Stimulated activated CD4-positive, alpha-beta T cell treated with anti-CD3 and anti-CD28 coated beads, Interleukin-4, amount 100 ng/mL, for 4 hours (primary cell): ENCODE data around the gene SEPTIN1.

Experiments used
- DNase-seq, 2 experiments: peaks; one replicate each; pipeline ENCODE4 v3.0.0-alpha.2; 2020

Gene SEPTIN1

DNA sequence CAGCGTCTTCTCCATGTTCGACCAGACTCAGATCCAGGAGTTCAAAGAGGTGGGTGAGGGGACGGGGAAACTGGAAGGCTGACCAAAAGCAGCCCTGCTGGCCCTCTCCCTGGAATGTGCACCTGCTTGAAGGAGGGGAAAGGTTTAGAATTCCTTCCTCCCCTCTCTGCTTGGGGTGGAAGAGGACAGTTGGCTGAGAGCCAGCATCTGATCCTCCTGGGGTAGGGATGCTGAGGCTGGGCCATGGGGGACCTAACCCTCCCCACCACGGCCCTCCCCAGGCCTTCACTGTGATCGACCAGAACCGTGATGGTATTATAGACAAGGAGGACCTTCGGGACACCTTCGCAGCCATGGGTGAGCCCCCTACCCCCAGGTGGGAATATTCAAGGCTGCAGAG lies 6.5 kb downstream of the SEPTIN1 start:
- no peak for DNase-seq

DNA sequence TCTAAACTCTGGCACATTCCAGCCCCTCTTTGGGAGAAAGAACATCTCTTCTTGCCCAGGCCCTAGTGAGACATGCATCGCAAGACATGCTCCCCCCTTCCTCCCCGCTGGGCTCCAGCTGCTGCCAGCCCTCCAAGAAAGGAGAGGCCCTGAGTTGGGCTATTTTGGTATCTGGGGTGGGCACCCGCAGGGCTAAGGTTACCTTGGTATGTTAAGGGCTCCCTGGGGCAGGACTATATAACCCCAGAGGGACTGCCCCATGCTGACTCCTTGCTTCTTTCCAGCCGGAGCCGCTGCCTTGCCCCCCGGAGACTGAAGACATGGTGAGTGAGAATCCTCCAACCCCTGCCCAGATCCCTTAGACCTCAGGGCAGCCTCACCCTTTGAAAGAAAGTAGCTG lies 7.8 kb downstream of the SEPTIN1 start, which contains the start of gene MYL11:
TSS of gene MYL11 (plus strand) at position 265 of the 400 bp plus-strand sequence. CDS start at position 321, 56 bp downstream.
- no peak for DNase-seq

- no peak for DNase-seq
Observed at GRCh38 chr16:30372725-30373124, 9.6 kb downstream of the SEPTIN1 start.

DNA sequence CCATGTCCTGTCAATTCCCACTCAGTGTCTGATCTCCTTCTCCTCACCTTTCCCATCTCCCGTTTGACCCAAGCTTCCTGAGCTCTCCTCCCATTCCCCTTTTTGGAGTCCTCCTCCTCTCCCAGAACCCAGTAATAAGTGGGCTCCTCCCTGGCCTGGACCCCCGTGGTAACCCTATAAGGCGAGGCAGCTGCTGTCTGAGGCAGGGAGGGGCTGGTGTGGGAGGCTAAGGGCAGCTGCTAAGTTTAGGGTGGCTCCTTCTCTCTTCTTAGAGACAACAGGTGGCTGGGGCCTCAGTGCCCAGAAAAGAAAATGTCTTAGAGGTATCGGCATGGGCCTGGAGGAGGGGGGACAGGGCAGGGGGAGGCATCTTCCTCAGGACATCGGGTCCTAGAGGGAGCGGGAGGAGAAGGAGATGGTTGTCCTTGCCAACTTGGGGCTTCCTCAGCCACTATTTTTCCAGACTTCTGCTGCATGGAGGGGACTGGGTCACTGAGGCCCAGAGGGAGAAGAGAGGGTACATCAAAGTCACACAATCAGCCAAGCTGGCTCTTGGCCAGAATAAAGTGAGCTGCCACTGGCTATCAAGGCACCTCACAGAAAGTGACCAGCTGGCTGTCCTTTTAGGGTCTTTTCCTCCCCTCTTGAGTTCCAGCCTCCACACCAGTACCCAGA lies 10.2 kb downstream of the SEPTIN1 start:
- DNase-seq: no peak

DNA sequence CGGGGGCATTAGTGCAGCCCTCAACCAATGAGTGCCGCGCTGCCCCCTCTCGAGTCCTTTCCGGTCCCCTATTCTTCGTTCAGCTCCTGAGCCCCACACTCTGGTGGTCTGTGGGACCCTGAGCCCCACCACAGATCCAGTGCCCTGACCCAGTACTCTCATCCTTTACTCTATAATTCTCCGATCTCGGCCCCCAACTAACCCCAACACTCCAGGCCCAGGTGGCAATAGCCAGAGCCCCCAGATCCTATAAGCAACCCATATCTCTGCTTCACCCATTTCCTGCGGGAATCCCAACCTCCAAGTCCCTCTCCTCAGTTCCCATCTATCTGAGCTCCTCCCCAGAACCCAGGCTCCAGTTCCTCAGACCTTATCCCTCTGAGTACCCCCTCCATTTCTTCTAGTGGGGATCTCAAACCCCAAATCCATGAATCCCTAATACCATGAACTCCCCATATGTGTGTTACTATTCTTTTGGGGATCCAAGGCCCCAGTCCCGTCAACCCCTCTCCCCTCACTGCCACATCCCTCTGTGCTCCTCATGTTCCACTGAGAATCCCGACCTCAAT lies 11.0 kb downstream of the SEPTIN1 start:
- no peak for DNase-seq

- peak; percentile 93 to 99 for DNase-seq
Observed at GRCh38 chr16:30370456-30371247, 11.7 kb downstream of the SEPTIN1 start, which contains the start of gene TBC1D10B. TBC1D10B (minus strand) TSS chr16:30370494; CDS start chr16:30370183, 311 bp downstream.

DNA sequence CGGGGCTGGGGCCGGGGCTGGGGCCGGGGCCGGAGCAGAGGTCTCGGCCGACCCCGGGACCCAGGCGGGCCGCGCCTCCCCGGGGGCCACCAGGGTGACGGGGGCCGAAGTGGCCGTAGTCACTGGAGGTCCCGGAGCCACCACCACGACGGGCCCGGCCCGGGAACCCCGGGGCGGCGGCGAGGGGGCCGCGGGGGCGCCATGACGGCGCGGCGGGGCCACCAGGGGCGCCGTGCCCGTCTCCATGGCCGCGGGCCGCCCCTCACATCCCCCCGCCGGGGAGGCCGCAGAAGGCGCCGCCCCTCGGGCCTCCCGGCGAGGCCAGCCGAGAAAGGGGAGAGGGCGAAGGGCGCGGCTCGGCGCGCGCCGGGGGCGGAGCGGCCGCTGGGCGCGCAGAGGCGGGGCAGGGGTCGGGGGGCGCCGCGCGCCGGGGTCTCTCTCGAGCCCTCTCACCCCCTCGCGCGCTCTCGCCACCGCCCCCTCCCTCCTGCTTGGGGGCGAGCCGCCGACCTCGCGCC lies 12.4 kb downstream of the SEPTIN1 start:
- no peak for DNase-seq

GRCh38 chr16:30369091-30369937 lies 13.0 kb downstream of the SEPTIN1 start:
- DNase-seq: no peak

DNA sequence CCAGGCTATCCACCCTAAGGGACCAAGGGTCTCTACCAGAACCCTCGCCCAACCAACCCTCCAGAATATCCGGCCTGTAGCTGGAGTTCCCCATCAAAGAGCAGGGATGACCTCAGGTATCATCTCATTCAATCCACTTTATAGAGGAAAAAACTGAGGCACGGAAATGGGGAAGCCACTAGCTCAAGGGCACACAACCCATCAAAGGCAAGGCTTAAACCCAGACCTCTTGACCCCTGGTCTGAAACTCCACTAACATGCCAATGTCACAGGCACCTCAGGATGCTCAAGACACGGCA lies 13.6 kb downstream of the SEPTIN1 start:
- DNase-seq: no peak

DNA sequence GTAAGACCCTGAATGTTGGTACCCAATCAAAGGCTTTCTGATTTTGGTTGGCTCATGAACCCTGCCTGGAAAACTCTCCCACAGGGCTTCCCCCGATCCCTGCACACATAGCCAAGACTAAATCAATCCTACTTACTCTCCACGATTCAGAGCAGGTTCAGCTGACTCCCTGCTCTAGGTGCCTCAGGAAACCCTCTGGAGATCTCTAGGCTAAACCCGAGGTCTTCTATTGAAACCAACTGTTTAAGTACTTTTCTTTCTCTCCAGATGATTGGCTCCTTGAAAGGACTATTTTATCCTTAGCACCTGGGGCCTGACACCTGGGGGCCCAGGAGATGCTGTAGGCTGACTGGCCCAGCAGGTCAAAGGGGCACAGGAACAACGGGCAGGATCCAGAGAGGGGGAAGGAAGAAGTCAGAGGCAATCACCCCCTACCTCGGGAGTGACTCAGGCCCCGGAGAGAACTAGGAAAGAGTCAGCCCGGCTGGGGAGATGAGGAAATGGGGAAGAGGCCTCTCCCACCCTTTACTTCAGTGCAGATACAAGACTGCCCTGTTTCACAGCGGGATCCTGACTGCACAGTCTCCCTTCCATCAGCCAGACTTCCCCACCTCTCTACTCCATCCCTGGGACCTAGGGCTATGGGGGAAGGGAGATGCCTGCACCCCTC lies 14.1 kb downstream of the SEPTIN1 start:
- no peak for DNase-seq

DNA sequence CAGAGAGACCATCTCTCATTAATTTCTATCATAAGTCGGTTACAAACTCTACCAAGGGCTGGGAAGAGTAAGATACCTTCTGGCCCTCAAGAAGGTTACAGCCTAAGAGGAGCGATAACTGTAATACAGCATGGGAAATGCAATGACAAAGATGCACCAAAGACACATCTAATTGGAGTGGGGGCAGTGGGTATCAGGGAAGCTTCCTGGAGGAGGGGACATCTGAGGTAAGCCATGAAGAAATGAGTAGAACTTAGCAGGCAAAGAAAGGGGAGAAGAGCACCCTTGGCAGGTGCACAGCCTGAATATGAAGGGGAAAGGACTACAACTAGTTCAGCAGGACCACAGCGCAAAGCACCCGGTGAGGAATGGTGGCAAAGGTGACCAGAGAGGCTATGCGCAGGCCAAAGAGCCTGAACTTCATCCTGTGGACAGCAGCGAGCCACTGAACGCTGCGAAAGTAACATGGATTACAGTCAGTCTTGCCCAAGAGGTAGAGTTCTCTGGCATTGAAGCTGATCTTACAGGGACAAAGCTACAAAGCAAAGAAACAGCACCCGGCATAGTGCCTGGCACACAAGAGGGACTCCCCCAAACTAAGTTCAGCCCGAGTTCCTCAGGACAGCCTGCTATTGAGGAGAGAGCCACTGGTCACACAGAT lies 14.9 kb downstream of the SEPTIN1 start:
- DNase-seq: no peak

DNA sequence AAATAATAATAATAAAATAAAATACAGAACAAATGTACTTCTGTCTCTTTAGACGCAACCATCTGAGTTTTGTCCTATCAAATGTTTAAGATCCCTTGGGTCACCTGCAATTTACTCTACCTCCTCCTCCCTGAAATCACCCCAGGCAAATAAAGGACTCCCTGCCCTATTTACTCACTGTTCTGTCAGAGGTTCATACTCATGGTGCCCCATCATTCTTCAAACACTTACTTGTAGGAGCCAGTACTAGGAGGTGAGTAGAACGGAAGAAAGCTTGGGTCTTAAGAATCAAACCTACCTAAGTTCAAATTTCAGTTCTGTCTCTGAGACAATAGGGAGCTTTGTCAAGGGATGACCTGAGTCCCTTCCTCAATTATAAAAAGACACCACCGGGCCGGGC lies 15.8 kb downstream of the SEPTIN1 start:
- no peak for DNase-seq

GRCh38 chr16:30365200-30365599 lies 17.2 kb downstream of the SEPTIN1 start:
- no peak for DNase-seq

- DNase-seq: no peak
Observed at GRCh38 chr16:30361180-30361579, 21.2 kb downstream of the SEPTIN1 start.

DNA sequence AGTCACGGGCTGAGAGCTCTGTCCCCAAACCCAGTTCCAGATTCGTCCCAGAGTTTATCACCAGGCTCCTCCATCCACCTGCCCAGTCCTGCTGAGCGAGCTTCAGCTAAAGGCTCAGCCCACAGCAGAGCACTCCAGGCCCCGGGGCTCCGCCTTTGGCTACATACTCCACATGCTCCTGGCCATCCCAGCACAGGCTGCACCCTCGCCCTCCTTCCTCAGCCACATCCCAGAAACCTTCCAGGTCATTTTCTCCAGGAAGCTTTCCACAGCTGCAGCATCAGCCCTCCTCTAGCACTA lies 22.5 kb downstream of the SEPTIN1 start:
- DNase-seq: no peak

GRCh38 chr16:30358990-30359870 lies 23.1 kb downstream of the SEPTIN1 start:
- DNase-seq: no peak

DNA sequence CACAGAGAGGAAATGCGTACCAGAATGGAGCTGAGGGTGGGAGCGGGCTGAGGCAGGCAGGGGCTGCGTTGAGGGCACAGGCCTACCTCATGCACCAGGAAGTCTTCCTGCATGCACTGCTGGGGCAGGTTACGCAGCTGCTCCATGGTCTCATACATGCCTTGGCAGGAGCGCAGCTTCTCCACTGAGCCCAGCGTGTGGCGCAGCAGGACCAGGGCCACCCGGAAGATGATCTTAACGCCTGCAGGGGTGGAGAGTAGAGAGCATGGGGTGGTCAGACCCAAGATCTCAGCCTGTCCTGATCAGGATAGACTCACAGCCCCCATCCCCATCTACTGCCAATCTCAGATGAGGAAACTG lies 23.8 kb downstream of the SEPTIN1 start:
- DNase-seq: no peak

DNA sequence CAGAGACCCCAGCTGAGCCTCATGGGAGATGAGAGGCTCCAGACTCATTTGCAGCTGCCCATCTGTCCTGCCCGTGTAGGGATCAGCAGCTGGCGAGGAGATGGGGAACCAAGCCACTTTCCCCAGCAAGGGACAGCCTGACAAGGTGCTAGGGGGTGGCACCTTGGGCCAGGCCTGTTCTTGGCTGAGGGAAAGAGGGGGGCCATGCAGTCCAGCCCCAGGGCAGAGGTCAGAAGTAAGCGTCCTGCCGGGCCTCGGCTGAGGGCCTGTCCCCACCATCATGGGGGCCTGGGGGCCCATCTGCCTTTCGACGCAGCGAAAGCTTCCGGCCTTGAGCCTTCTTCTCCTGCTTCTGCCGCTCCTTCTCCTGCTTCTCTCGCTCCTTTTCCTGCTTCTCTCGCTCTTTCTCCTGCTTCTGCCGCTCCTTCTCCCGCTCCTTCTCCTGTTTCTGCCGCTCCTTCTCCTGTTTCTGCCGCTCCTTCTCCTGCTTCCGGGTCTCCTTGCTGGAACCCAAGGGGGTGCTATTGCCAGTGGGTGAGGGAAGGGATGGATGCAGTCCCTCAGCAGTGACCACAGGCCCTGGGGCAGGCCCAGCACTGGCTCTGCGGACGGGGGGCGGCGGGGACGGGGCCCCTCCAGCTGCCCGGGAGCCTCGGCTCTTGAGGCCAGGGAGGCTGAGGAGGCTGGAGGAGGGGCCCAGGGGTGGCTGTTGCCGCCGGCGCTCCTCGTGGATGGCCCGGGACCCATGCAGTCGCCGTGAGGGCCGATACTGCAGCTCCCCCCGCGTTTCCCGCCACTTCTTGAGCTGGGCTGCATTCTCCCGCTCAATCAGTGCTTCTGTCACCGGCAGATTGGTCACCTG lies 24.4 kb downstream of the SEPTIN1 start:
- no peak for DNase-seq

- DNase-seq: no peak
Observed at GRCh38 chr16:30357085-30357714, 25.2 kb downstream of the SEPTIN1 start.
